Astrocyte of the cerebellum (primary cell): ENCODE results near the gene LCMT2.

Experiments used
- DNase-seq: peaks from one replicate; pipeline ENCODE4 v3.0.0-alpha.2; 2011; ENCODE audit warnings: low read depth
- H3K4me3 ChIP-seq: 2 replicates; pipeline ENCODE4 v1.5.1; 2011; ENCODE audit warnings: mild to moderate bottlenecking, low read depth, low read length, moderate library complexity
- in situ Hi-C: cut with HindIII; loops from 2 replicates; pipeline ENCODE4 v1.10.0; 2017; ENCODE audit warnings: low sequenced_read_pairs
- TF ChIP-seq, protein P1 (sequence below): IDR thresholded peaks from 2 replicates; pipeline ENCODE4 v1.5.1; 2012; ENCODE audit warnings: low read length, low read depth, moderate library complexity, mild to moderate bottlenecking; ENCODE audit errors: missing control alignments

The LCMT2 gene

DNA sequence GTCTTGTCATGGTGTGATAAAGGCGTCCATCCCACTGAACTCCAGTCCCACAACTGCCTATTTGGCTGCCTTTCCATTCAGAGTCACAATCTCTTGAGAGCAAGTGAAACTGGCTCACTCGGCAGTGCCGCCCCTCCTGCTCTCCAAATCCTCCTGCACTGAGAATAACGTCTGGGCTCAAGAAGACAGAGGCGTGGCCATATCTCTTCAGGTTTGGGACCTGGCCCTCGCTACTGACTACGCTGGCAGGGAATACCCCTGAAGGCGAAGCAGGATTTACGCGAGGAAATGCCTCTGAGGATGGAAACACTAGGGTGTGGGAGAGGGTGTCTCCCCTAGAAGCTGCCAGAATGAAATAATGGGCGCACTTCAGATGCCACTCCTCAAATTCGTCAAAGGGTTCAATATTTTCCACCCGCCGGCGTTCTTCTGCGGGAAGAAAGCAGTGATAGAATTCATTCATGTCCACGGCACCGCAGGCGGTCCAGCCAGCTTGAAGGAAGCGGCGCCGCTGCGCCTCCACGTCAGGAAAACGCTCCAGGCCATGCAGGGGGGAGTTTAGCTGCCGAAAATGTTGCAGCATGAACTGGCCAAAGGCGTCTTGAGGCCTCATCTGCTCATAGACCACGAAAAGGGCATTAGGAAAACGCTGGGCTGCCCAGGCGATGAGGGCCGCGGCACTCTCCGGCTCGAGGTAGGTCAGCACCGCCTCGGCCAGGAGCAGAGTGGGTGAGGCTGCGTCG lies 985 bp downstream of the LCMT2 start:
- H3K4me3 ChIP-seq = peak overlapping the region; percentile 56
- in situ Hi-C loops = no loop called here
- TF ChIP-seq, protein P1, sequence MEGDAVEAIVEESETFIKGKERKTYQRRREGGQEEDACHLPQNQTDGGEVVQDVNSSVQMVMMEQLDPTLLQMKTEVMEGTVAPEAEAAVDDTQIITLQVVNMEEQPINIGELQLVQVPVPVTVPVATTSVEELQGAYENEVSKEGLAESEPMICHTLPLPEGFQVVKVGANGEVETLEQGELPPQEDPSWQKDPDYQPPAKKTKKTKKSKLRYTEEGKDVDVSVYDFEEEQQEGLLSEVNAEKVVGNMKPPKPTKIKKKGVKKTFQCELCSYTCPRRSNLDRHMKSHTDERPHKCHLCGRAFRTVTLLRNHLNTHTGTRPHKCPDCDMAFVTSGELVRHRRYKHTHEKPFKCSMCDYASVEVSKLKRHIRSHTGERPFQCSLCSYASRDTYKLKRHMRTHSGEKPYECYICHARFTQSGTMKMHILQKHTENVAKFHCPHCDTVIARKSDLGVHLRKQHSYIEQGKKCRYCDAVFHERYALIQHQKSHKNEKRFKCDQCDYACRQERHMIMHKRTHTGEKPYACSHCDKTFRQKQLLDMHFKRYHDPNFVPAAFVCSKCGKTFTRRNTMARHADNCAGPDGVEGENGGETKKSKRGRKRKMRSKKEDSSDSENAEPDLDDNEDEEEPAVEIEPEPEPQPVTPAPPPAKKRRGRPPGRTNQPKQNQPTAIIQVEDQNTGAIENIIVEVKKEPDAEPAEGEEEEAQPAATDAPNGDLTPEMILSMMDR = no peak
- DNase-seq = peak; percentile 12

DNA sequence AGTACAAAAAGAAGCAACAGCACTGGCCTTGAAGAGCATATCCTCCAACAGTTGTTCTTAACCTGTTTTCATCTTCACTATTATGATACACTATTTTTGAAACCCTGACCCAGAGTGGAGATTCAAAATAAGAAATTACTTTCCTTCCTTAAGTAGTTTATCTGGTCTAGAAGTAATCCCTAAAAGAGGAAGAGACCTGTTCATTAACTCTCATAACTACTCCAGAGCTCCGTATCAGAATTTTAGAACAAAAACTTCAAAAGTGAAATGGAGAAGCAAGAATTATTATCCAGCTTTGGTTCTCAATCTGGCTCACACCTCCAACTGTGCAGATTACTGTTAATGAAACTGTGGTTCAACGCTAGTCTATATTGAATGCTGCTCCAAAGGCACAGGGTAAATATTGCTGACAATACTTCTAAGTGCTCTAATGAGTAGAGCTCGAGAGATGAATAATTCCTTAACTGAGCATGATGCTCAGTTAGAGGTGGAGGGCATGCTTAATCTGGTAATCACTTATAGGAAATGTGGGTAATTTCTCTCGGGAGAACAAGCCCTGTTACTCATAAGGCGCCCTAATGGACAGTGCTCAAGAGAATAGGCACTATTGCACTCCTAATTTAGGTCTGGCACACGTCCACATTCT lies 5.2 kb downstream of the LCMT2 start:
- in situ Hi-C loops = no loop called here
- DNase-seq = no peak
- H3K4me3 ChIP-seq = no peak overlapping the region
- TF ChIP-seq, protein P1 = no peak

DNA sequence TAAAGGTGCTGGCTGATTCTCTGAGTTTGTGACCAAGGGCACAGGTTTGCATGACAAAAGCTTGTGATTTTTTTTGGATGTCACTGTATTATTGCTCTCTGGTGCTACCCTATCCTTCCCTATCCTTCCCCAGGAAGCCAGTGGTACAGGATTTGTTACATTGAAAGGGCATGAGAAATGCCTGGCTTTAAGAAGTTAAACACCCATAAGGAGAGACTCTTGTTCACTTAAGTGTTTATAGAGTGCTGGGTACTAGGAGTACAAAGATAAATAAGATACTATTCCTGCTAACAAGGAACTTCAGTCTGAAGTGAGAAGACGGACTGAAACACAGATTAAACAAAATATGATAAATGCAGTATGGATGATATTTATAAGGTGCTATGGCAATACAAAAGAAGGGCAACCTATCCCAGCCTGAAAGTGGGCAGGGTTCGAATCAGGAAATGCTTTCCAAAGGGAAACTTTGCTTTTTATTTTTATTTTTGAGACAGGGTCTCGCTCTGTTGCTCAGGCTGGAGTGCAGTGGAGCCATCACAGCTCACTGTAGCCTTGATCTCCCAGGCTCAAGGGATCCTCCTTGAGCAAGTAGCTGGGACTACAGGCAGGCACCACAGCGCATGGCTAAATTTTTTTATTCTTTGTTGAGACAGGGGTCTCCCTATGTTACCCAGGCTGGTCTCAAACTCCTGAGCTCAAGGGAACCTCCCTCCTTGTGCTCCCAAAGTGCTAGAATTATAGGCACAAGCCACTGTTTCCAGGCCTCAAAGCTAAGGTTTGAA lies 11.2 kb downstream of the LCMT2 start:
- no peak for DNase-seq
- TF ChIP-seq, protein P1 = no peak
- H3K4me3 ChIP-seq = no peak overlapping the region
- in situ Hi-C loops = no loop called here

DNA sequence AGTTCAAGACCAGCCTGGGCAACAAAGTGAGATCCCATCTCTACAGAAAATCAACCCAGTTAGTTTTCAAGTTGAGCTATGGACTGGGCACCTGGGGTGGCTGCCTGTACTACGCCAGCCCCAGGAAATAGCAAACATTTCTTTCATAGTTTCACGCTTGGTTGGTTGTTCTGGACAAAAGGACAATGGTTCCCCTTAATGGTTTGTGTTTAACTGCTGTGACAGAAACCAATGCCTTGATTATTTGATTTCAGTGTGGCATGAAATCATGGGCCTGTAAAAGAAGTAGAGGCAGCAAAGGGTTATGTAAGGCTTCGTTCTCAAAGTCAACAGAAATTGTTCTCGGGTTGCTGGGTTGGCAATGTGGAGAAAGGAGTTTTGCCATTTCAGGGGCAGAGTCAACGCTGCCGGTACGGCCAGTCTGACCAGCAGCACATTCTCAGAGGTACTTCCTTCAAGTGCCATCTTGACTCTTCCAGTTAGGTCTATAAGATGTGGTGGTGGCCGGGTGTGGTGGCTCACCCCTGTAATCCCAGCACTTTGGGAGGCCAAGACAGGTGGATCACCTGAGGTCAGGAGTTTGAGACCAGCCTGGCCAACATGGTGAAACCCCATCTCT lies 12.7 kb downstream of the LCMT2 start:
- DNase-seq = no peak
- in situ Hi-C loops = no loop called here
- TF ChIP-seq, protein P1 = no peak
- H3K4me3 ChIP-seq = no peak overlapping the region

DNA sequence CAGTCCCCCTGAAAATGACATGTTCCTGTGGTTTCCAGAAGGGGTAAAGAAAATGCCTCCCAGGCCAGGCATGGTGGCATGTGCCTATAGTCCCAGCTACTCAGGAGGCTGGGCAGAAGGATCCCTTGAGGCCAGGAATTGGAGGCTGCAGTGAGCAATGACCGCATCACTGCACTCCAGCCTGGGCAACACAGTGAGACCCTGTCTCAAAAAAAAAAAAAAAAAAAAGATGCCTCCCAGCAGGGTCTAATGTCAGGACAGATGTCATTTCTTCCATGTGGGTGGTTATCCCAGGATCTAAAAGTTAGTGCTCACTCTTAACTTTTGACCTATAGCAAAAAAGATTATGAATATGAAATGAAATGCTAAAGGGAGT lies 13.4 kb downstream of the LCMT2 start:
- in situ Hi-C loops = no loop called here
- no peak for DNase-seq
- H3K4me3 ChIP-seq = no peak overlapping the region
- TF ChIP-seq, protein P1 = no peak
